ENCODE data around the gene ASTN1. TPM values are rescaled to one million over a fixed set of nuclear protein-coding genes. Genes with fewer than 3 reads are reported as not detected.

Gene ASTN1
- total and polyA plus RNA-seq, 3 experiments from 2014 or later = not detected

GRCh38 chr1:177116941-177117340, 47.6 kb downstream of the ASTN1 start:
- H3K27ac ChIP-seq (ENCODE audit: low read depth, low read length) = no peak overlapping the region
- H3K36me3 Mint-ChIP-seq = no peaks in the 10 kb centered on the region
- H3K27me3 ChIP-seq (ENCODE audit: insufficient read depth, low read length, poor library complexity, severe bottlenecking) = no peaks in the 10 kb centered on the region
- peaks cover 0 to 4% (median 0%) of the 10 kb centered on the region in 5 donors for H3K9me3 Mint-ChIP-seq
- no peaks in the 10 kb centered on the region for H3K9me3 ChIP-seq (ENCODE audit: low read length)
- H3K4me1 Mint-ChIP-seq = no peaks in the 10 kb centered on the region
- no peaks in the 10 kb centered on the region for H3K4me1 ChIP-seq (ENCODE audit: insufficient read depth, low read length)
- DNase-seq = no peak
- H3K27me3 Mint-ChIP-seq = no peaks in the 10 kb centered on the region
- H3K4me3 Mint-ChIP-seq = no peak overlapping the region
- POLR2A ChIA-PET = no interaction called here
- H3K27ac Mint-ChIP-seq = no peak overlapping the region
- no peak overlapping the region for H3K4me3 ChIP-seq (ENCODE audit: low read length)
- no peaks in the 10 kb centered on the region for H3K36me3 ChIP-seq (ENCODE audit: insufficient read depth, low read length)
- CTCF ChIA-PET = no interaction called here

- peaks cover 0 to 7% (median 3%) of the 10 kb centered on the region in 5 donors for H3K9me3 Mint-ChIP-seq
- Histone ChIP-seq H3K27me3 (ENCODE audit: insufficient read depth, low read length, poor library complexity, severe bottlenecking) (no peaks in the 10 kb centered on the region), H3K36me3 (ENCODE audit: insufficient read depth, low read length) (no peaks in the 10 kb centered on the region), H3K4me1 (ENCODE audit: insufficient read depth, low read length) (no peaks in the 10 kb centered on the region), H3K27ac (ENCODE audit: low read depth, low read length) (no peak overlapping the region), H3K4me3 (ENCODE audit: low read length) (no peak overlapping the region), H3K9me3 (ENCODE audit: low read length) (no peaks in the 10 kb centered on the region)
- CTCF ChIA-PET = no interaction called here
- POLR2A ChIA-PET = no interaction called here
- H3K36me3 Mint-ChIP-seq = no peaks in the 10 kb centered on the region
- H3K4me3 Mint-ChIP-seq = no peak overlapping the region
- H3K27ac Mint-ChIP-seq = no peak overlapping the region
- peaks cover 0 to 4% of the 10 kb centered on the region in 2 donors for H3K27me3 Mint-ChIP-seq
- no peak for DNase-seq
- no peaks in the 10 kb centered on the region for H3K4me1 Mint-ChIP-seq
Observed at GRCh38 chr1:177106614-177107365, 57.7 kb downstream of the ASTN1 start.

- Mint-ChIP-seq H3K4me1 (no peaks in the 10 kb centered on the region), H3K27ac (no peak overlapping the region), H3K9me3 (peaks cover 0 to 10% (median 3%) of the 10 kb centered on the region in 5 donors), H3K36me3 (no peaks in the 10 kb centered on the region), H3K4me3 (no peak overlapping the region), H3K27me3 (peaks cover 0 to 4% of the 10 kb centered on the region in 2 donors)
- Histone ChIP-seq H3K4me3 (ENCODE audit: low read length) (no peak overlapping the region), H3K27me3 (ENCODE audit: insufficient read depth, low read length, poor library complexity, severe bottlenecking) (no peaks in the 10 kb centered on the region), H3K9me3 (ENCODE audit: low read length) (no peaks in the 10 kb centered on the region), H3K4me1 (ENCODE audit: insufficient read depth, low read length) (no peaks in the 10 kb centered on the region), H3K36me3 (ENCODE audit: insufficient read depth, low read length) (no peaks in the 10 kb centered on the region), H3K27ac (ENCODE audit: low read depth, low read length) (no peak overlapping the region)
- ChIA-PET CTCF (no interaction called here), POLR2A (no interaction called here)
- DNase-seq = no peak
Observed at GRCh38 chr1:177106196-177106595, 58.3 kb downstream of the ASTN1 start.

- Histone ChIP-seq H3K4me1 (ENCODE audit: insufficient read depth, low read length) (no peaks in the 10 kb centered on the region), H3K27me3 (ENCODE audit: insufficient read depth, low read length, poor library complexity, severe bottlenecking) (no peaks in the 10 kb centered on the region), H3K27ac (ENCODE audit: low read depth, low read length) (no peak overlapping the region), H3K4me3 (ENCODE audit: low read length) (no peak overlapping the region), H3K9me3 (ENCODE audit: low read length) (no peaks in the 10 kb centered on the region), H3K36me3 (ENCODE audit: insufficient read depth, low read length) (no peaks in the 10 kb centered on the region)
- ChIA-PET POLR2A (no interaction called here), CTCF (no interaction called here)
- Mint-ChIP-seq H3K36me3 (no peaks in the 10 kb centered on the region), H3K9me3 (peaks cover 2 to 10% (median 3%) of the 10 kb centered on the region in 5 donors), H3K4me1 (no peaks in the 10 kb centered on the region), H3K4me3 (no peak overlapping the region), H3K27me3 (peaks cover 0 to 4% of the 10 kb centered on the region in 2 donors), H3K27ac (no peak overlapping the region)
- DNase-seq = no peak
Observed at GRCh38 chr1:177103005-177103852, 61.3 kb downstream of the ASTN1 start.

GRCh38 chr1:177092001-177092400, 72.5 kb downstream of the ASTN1 start:
- Histone ChIP-seq H3K4me3 (ENCODE audit: low read length) (no peak overlapping the region), H3K36me3 (ENCODE audit: insufficient read depth, low read length) (no peaks in the 10 kb centered on the region), H3K27me3 (ENCODE audit: insufficient read depth, low read length, poor library complexity, severe bottlenecking) (no peaks in the 10 kb centered on the region), H3K9me3 (ENCODE audit: low read length) (no peaks in the 10 kb centered on the region), H3K4me1 (ENCODE audit: insufficient read depth, low read length) (no peaks in the 10 kb centered on the region), H3K27ac (ENCODE audit: low read depth, low read length) (no peak overlapping the region)
- no peak overlapping the region for H3K4me3 Mint-ChIP-seq
- POLR2A ChIA-PET = no interaction called here
- DNase-seq = no peak
- peaks cover 0 to 8% (median 2%) of the 10 kb centered on the region in 5 donors for H3K9me3 Mint-ChIP-seq
- no peak overlapping the region for H3K27ac Mint-ChIP-seq
- CTCF ChIA-PET = no interaction called here
- no peaks in the 10 kb centered on the region for H3K4me1 Mint-ChIP-seq
- H3K27me3 Mint-ChIP-seq = no peaks in the 10 kb centered on the region
- peaks cover 0 to 2% (median 0%) of the 10 kb centered on the region in 3 donors for H3K36me3 Mint-ChIP-seq

- Mint-ChIP-seq H3K4me1 (no peaks in the 10 kb centered on the region), H3K4me3 (no peak overlapping the region), H3K27me3 (no peaks in the 10 kb centered on the region), H3K9me3 (peaks cover 0 to 6% (median 1%) of the 10 kb centered on the region in 5 donors), H3K36me3 (peaks cover 0 to 2% (median 0%) of the 10 kb centered on the region in 3 donors), H3K27ac (no peak overlapping the region)
- Histone ChIP-seq H3K36me3 (ENCODE audit: insufficient read depth, low read length) (no peaks in the 10 kb centered on the region), H3K27me3 (ENCODE audit: insufficient read depth, low read length, poor library complexity, severe bottlenecking) (no peaks in the 10 kb centered on the region), H3K4me3 (ENCODE audit: low read length) (no peak overlapping the region), H3K27ac (ENCODE audit: low read depth, low read length) (no peak overlapping the region), H3K9me3 (ENCODE audit: low read length) (no peaks in the 10 kb centered on the region), H3K4me1 (ENCODE audit: insufficient read depth, low read length) (no peaks in the 10 kb centered on the region)
- CTCF ChIA-PET = no interaction called here
- POLR2A ChIA-PET = no interaction called here
- DNase-seq = no peak
Observed at GRCh38 chr1:177091040-177091439, 73.5 kb downstream of the ASTN1 start.

- POLR2A ChIA-PET = no interaction called here
- H3K4me1 ChIP-seq (ENCODE audit: insufficient read depth, low read length) = no peaks in the 10 kb centered on the region
- Mint-ChIP-seq H3K9me3 (peaks cover 0 to 2% (median 0%) of the 10 kb centered on the region in 5 donors), H3K4me1 (no peaks in the 10 kb centered on the region), H3K27me3 (no peaks in the 10 kb centered on the region), H3K36me3 (no peaks in the 10 kb centered on the region), H3K4me3 (no peak overlapping the region), H3K27ac (no peak overlapping the region)
- H3K27ac ChIP-seq (ENCODE audit: low read depth, low read length) = no peak overlapping the region
- no peak for DNase-seq
- H3K36me3 ChIP-seq (ENCODE audit: insufficient read depth, low read length) = no peaks in the 10 kb centered on the region
- no peak overlapping the region for H3K4me3 ChIP-seq (ENCODE audit: low read length)
- CTCF ChIA-PET = no interaction called here
- no peaks in the 10 kb centered on the region for H3K9me3 ChIP-seq (ENCODE audit: low read length)
- H3K27me3 ChIP-seq (ENCODE audit: insufficient read depth, low read length, poor library complexity, severe bottlenecking) = no peaks in the 10 kb centered on the region
Observed at GRCh38 chr1:177088966-177089365, 75.5 kb downstream of the ASTN1 start.

- POLR2A ChIA-PET = no interaction called here
- CTCF ChIA-PET = no interaction called here
- Histone ChIP-seq H3K27ac (ENCODE audit: low read depth, low read length) (no peak overlapping the region), H3K36me3 (ENCODE audit: insufficient read depth, low read length) (no peaks in the 10 kb centered on the region), H3K9me3 (ENCODE audit: low read length) (no peaks in the 10 kb centered on the region), H3K4me1 (ENCODE audit: insufficient read depth, low read length) (no peaks in the 10 kb centered on the region), H3K27me3 (ENCODE audit: insufficient read depth, low read length, poor library complexity, severe bottlenecking) (no peaks in the 10 kb centered on the region), H3K4me3 (ENCODE audit: low read length) (no peak overlapping the region)
- H3K4me3 Mint-ChIP-seq = no peak overlapping the region
- no peaks in the 10 kb centered on the region for H3K4me1 Mint-ChIP-seq
- H3K36me3 Mint-ChIP-seq = no peaks in the 10 kb centered on the region
- no peaks in the 10 kb centered on the region for H3K27me3 Mint-ChIP-seq
- H3K27ac Mint-ChIP-seq = no peak overlapping the region
- peaks cover 0 to 5% (median 2%) of the 10 kb centered on the region in 5 donors for H3K9me3 Mint-ChIP-seq
- DNase-seq = no peak
Observed at GRCh38 chr1:177082855-177083693, 81.4 kb downstream of the ASTN1 start.

Data from CD8-positive, alpha-beta memory T cell (primary cell).